ENCODE results near the gene SLC39A9.
"Not testable (repeated sequence)": the region's sequence is repeated elsewhere in the genome, so short reads cannot be mapped to it uniquely, and the experiment has no call there.

The SLC39A9 gene

GRCh38 chr14:69408331-69408960 lies 10.0 kb downstream of the SLC39A9 start:
- Histone ChIP-seq H2BK120ac (ENCODE audit: low read depth, low read length) (no peak overlapping the region), H3K27ac (replicated peaks; ENCODE audit: low read length) (no peak overlapping the region), H3K27me3 (ENCODE audit: control insufficient read depth in 3 of 3, insufficient read depth in 3 of 3, low read depth in 1 of 3, low read length in 3 of 3) (no peaks in the 10 kb centered on the region), H3K36me3 (replicated peaks in 1 of 2; ENCODE audit: control insufficient read depth in 2 of 2, insufficient read depth in 2 of 2, low read length in 2 of 2) (peaks cover 2 to 26% of the 10 kb centered on the region in 2 donors), H2AFZ (ENCODE audit: low read length) (no peak overlapping the region), H3K4me2 (ENCODE audit: insufficient read depth, low read length, poor library complexity, severe bottlenecking) (no peak overlapping the region), H2AK5ac (ENCODE audit: low read depth, low read length) (no peak overlapping the region), H3K9me3 (replicated peaks in 1 of 2; ENCODE audit: control insufficient read depth in 2 of 2, insufficient read depth in 1 of 2, low read depth in 1 of 2, low read length in 2 of 2) (peaks cover 0 to 20% of the 10 kb centered on the region in 2 donors), H2BK5ac (ENCODE audit: low read length) (no peak overlapping the region), H4K91ac (ENCODE audit: low read depth, low read length, poor library complexity) (no peak overlapping the region), H3K79me1 (ENCODE audit: low read depth, low read length) (no peaks in the 10 kb centered on the region), H3K4me3 (ENCODE audit: low read length in 2 of 2) (no peak overlapping the region), H3K18ac (ENCODE audit: low read length) (no peak overlapping the region), H3K23ac (ENCODE audit: low read depth, low read length, poor library complexity) (no peak overlapping the region), H3K9ac (ENCODE audit: low read depth, low read length, poor library complexity) (no peak overlapping the region), H2BK15ac (ENCODE audit: low read length) (no peak overlapping the region), H2BK12ac (ENCODE audit: low read length) (no peak overlapping the region), H3K4me1 (ENCODE audit: control insufficient read depth in 2 of 2, insufficient read depth in 1 of 2, low read depth in 1 of 2, low read length in 2 of 2) (no peaks in the 10 kb centered on the region), H3K14ac (ENCODE audit: low read length) (no peak overlapping the region), H4K8ac (ENCODE audit: low read depth, low read length) (no peak overlapping the region), H3K4ac (ENCODE audit: low read length) (no peak overlapping the region)
- WGBS, 2 donors (ENCODE audit: extremely low coverage in 2 of 2, insufficient read length in 2 of 2, insufficient replicate concordance in 1 of 2), result no CpG with 5 or more reads among the region's 2 CpGs
- DNase-seq (ENCODE audit: low spot score), result no peak

- H3K36me3 ChIP-seq (replicated peaks in 1 of 2; ENCODE audit: control insufficient read depth in 2 of 2, insufficient read depth in 2 of 2, low read length in 2 of 2), result peaks cover 0 to 5% of the 10 kb centered on the region in 2 donors
- no peak overlapping the region for H3K4ac ChIP-seq (ENCODE audit: low read length)
- H3K14ac ChIP-seq (ENCODE audit: low read length), result no peak overlapping the region
- no peak overlapping the region for H2BK5ac ChIP-seq (ENCODE audit: low read length)
- H3K4me1 ChIP-seq (ENCODE audit: control insufficient read depth in 2 of 2, insufficient read depth in 1 of 2, low read depth in 1 of 2, low read length in 2 of 2), result no peaks in the 10 kb centered on the region
- no peak overlapping the region for H2BK12ac ChIP-seq (ENCODE audit: low read length)
- no peak overlapping the region for H4K8ac ChIP-seq (ENCODE audit: low read depth, low read length)
- DNase-seq (ENCODE audit: low spot score), result no peak
- peaks cover 2% of the 10 kb centered on the region for H3K79me1 ChIP-seq (ENCODE audit: low read depth, low read length)
- H3K18ac ChIP-seq (ENCODE audit: low read length), result no peak overlapping the region
- no peak overlapping the region for H3K27ac ChIP-seq (replicated peaks; ENCODE audit: low read length)
- no peak overlapping the region for H2AFZ ChIP-seq (ENCODE audit: low read length)
- H3K4me2 ChIP-seq (ENCODE audit: insufficient read depth, low read length, poor library complexity, severe bottlenecking), result no peak overlapping the region
- no peak overlapping the region for H4K91ac ChIP-seq (ENCODE audit: low read depth, low read length, poor library complexity)
- no peak overlapping the region for H2BK15ac ChIP-seq (ENCODE audit: low read length)
- no peak overlapping the region for H3K23ac ChIP-seq (ENCODE audit: low read depth, low read length, poor library complexity)
- H3K4me3 ChIP-seq (ENCODE audit: low read length in 2 of 2), result no peak overlapping the region
- WGBS, 2 donors (ENCODE audit: extremely low coverage in 2 of 2, insufficient read length in 2 of 2, insufficient replicate concordance in 1 of 2), result no CpG with 5 or more reads among the region's 2 CpGs
- no peak overlapping the region for H2AK5ac ChIP-seq (ENCODE audit: low read depth, low read length)
- no peak overlapping the region for H2BK120ac ChIP-seq (ENCODE audit: low read depth, low read length)
- H3K9ac ChIP-seq (ENCODE audit: low read depth, low read length, poor library complexity), result no peak overlapping the region
- H3K27me3 ChIP-seq (ENCODE audit: control insufficient read depth in 3 of 3, insufficient read depth in 3 of 3, low read depth in 1 of 3, low read length in 3 of 3), result no peaks in the 10 kb centered on the region
- H3K9me3 ChIP-seq (replicated peaks in 1 of 2; ENCODE audit: control insufficient read depth in 2 of 2, insufficient read depth in 1 of 2, low read depth in 1 of 2, low read length in 2 of 2), result no peaks in the 10 kb centered on the region
These were observed 15.0 kb downstream of the SLC39A9 start for GRCh38 chr14:69413483-69413882.

- H3K27ac ChIP-seq (replicated peaks; ENCODE audit: low read length); H2BK12ac ChIP-seq (ENCODE audit: low read length); H3K4me3 ChIP-seq (ENCODE audit: low read length in 2 of 2); H3K4ac ChIP-seq (ENCODE audit: low read length); H3K9me3 ChIP-seq (replicated peaks in 1 of 2; ENCODE audit: control insufficient read depth in 2 of 2, insufficient read depth in 1 of 2, low read depth in 1 of 2, low read length in 2 of 2); H4K8ac ChIP-seq (ENCODE audit: low read depth, low read length); H4K91ac ChIP-seq (ENCODE audit: low read depth, low read length, poor library complexity); H3K79me1 ChIP-seq (ENCODE audit: low read depth, low read length); H2BK120ac ChIP-seq (ENCODE audit: low read depth, low read length); H3K27me3 ChIP-seq (ENCODE audit: control insufficient read depth in 3 of 3, insufficient read depth in 3 of 3, low read depth in 1 of 3, low read length in 3 of 3); H3K23ac ChIP-seq (ENCODE audit: low read depth, low read length, poor library complexity); H2BK5ac ChIP-seq (ENCODE audit: low read length); H3K36me3 ChIP-seq (replicated peaks in 1 of 2; ENCODE audit: control insufficient read depth in 2 of 2, insufficient read depth in 2 of 2, low read length in 2 of 2); H3K9ac ChIP-seq (ENCODE audit: low read depth, low read length, poor library complexity); H3K4me2 ChIP-seq (ENCODE audit: insufficient read depth, low read length, poor library complexity, severe bottlenecking); H2BK15ac ChIP-seq (ENCODE audit: low read length); H3K18ac ChIP-seq (ENCODE audit: low read length); H2AFZ ChIP-seq (ENCODE audit: low read length); H3K14ac ChIP-seq (ENCODE audit: low read length); H3K4me1 ChIP-seq (ENCODE audit: control insufficient read depth in 2 of 2, insufficient read depth in 1 of 2, low read depth in 1 of 2, low read length in 2 of 2); DNase-seq (ENCODE audit: low spot score); H2AK5ac ChIP-seq (ENCODE audit: low read depth, low read length): not testable (repeated sequence)
- no CpG with 5 or more reads among the region's 4 CpGs for WGBS, 2 donors (ENCODE audit: extremely low coverage in 2 of 2, insufficient read length in 2 of 2, insufficient replicate concordance in 1 of 2)
These were observed 17.6 kb downstream of the SLC39A9 start for GRCh38 chr14:69416087-69416486.

- no peak overlapping the region for H3K18ac ChIP-seq (ENCODE audit: low read length)
- DNase-seq (ENCODE audit: low spot score), result no peak
- H3K79me1 ChIP-seq (ENCODE audit: low read depth, low read length), result peaks cover 2% of the 10 kb centered on the region
- no peak overlapping the region for H3K14ac ChIP-seq (ENCODE audit: low read length)
- no CpG with 5 or more reads among the region's 4 CpGs for WGBS, 2 donors (ENCODE audit: extremely low coverage in 2 of 2, insufficient read length in 2 of 2, insufficient replicate concordance in 1 of 2)
- no peak overlapping the region for H3K9ac ChIP-seq (ENCODE audit: low read depth, low read length, poor library complexity)
- no peak overlapping the region for H2BK15ac ChIP-seq (ENCODE audit: low read length)
- no peak overlapping the region for H4K8ac ChIP-seq (ENCODE audit: low read depth, low read length)
- no peak overlapping the region for H2BK120ac ChIP-seq (ENCODE audit: low read depth, low read length)
- H3K27me3 ChIP-seq (ENCODE audit: control insufficient read depth in 3 of 3, insufficient read depth in 3 of 3, low read depth in 1 of 3, low read length in 3 of 3), result no peaks in the 10 kb centered on the region
- H3K23ac ChIP-seq (ENCODE audit: low read depth, low read length, poor library complexity), result no peak overlapping the region
- H2AFZ ChIP-seq (ENCODE audit: low read length), result no peak overlapping the region
- no peak overlapping the region for H3K4ac ChIP-seq (ENCODE audit: low read length)
- H4K91ac ChIP-seq (ENCODE audit: low read depth, low read length, poor library complexity), result no peak overlapping the region
- no peak overlapping the region for H3K4me3 ChIP-seq (ENCODE audit: low read length in 2 of 2)
- H2AK5ac ChIP-seq (ENCODE audit: low read depth, low read length), result no peak overlapping the region
- peaks cover 7 to 49% of the 10 kb centered on the region in 2 donors for H3K36me3 ChIP-seq (replicated peaks in 1 of 2; ENCODE audit: control insufficient read depth in 2 of 2, insufficient read depth in 2 of 2, low read length in 2 of 2)
- no peak overlapping the region for H3K27ac ChIP-seq (replicated peaks; ENCODE audit: low read length)
- peaks cover 0 to 7% of the 10 kb centered on the region in 2 donors for H3K9me3 ChIP-seq (replicated peaks in 1 of 2; ENCODE audit: control insufficient read depth in 2 of 2, insufficient read depth in 1 of 2, low read depth in 1 of 2, low read length in 2 of 2)
- H3K4me1 ChIP-seq (ENCODE audit: control insufficient read depth in 2 of 2, insufficient read depth in 1 of 2, low read depth in 1 of 2, low read length in 2 of 2), result no peaks in the 10 kb centered on the region
- H2BK12ac ChIP-seq (ENCODE audit: low read length), result no peak overlapping the region
- no peak overlapping the region for H3K4me2 ChIP-seq (ENCODE audit: insufficient read depth, low read length, poor library complexity, severe bottlenecking)
- no peak overlapping the region for H2BK5ac ChIP-seq (ENCODE audit: low read length)
These were observed 24.8 kb downstream of the SLC39A9 start for GRCh38 chr14:69423279-69423678.

Data from neuronal stem cell (in vitro differentiated cells).